Measurements from ENCODE around the gene BCR.

The BCR gene

GRCh38 chr22:23234409-23235161 is 54.3 kb downstream of the BCR start:
- TF ChIP-seq CTCF (IDR thresholded peaks at IDR 0.05; ENCODE audit: low read depth, low read length), result no peak

GRCh38 chr22:23235425-23235824 is 55.1 kb downstream of the BCR start:
- TF ChIP-seq CTCF (IDR thresholded peaks at IDR 0.05; ENCODE audit: low read depth, low read length), result no peak
- H3K4me3 ChIP-seq (ENCODE audit: low read depth, low read length), result no peak overlapping the region

More at GRCh38 chr22:23234409-23235161, 54.3 kb downstream of the BCR start:
- no peak overlapping the region for H3K4me3 ChIP-seq (ENCODE audit: low read depth, low read length)

- H3K4me3 ChIP-seq (ENCODE audit: low read depth, low read length), result no peak overlapping the region
- TF ChIP-seq CTCF (IDR thresholded peaks at IDR 0.05; ENCODE audit: low read depth, low read length), result no peak
Observed at GRCh38 chr22:23236026-23236425, 55.7 kb downstream of the BCR start.

GRCh38 chr22:23236440-23237184 is 56.3 kb downstream of the BCR start:
- TF ChIP-seq CTCF (IDR thresholded peaks at IDR 0.05; ENCODE audit: low read depth, low read length), result no peak
- H3K4me3 ChIP-seq (ENCODE audit: low read depth, low read length), result no peak overlapping the region

- no peak for TF ChIP-seq CTCF (IDR thresholded peaks at IDR 0.05; ENCODE audit: low read depth, low read length)
- no peak overlapping the region for H3K4me3 ChIP-seq (ENCODE audit: low read depth, low read length)
Observed at GRCh38 chr22:23237201-23237798, 57.0 kb downstream of the BCR start.

GRCh38 chr22:23237841-23238240 is 57.5 kb downstream of the BCR start:
- TF ChIP-seq CTCF (IDR thresholded peaks at IDR 0.05; ENCODE audit: low read depth, low read length), result no peak
- no peak overlapping the region for H3K4me3 ChIP-seq (ENCODE audit: low read depth, low read length)

GRCh38 chr22:23238707-23239106 is 58.4 kb downstream of the BCR start:
- TF ChIP-seq CTCF (IDR thresholded peaks at IDR 0.05; ENCODE audit: low read depth, low read length), result no peak

More at GRCh38 chr22:23238707-23239106, 58.4 kb downstream of the BCR start:
- no peak overlapping the region for H3K4me3 ChIP-seq (ENCODE audit: low read depth, low read length)

Measured in WI38 (cell line).